ENCODE measurements around the gene TNRC18.
"Not testable (repeated sequence)": the region's sequence is repeated elsewhere in the genome, so short reads cannot be mapped to it uniquely, and the experiment has no call there.

The TNRC18 gene

GRCh38 chr7:5260530-5261068 is 163.0 kb downstream of the TNRC18 start:
- DNase-seq = not testable (repeated sequence)
